ENCODE measurements around the gene MCU.
"Not testable (repeated sequence)": the region's sequence is repeated elsewhere in the genome, so short reads cannot be mapped to it uniquely, and the experiment has no call there.

Gene MCU

GRCh38 chr10:72875250-72876055 lies 183.5 kb downstream of the MCU start:
- Histone ChIP-seq H3K4me3 (no peak overlapping the region), H3K27ac (no peak overlapping the region)

GRCh38 chr10:72879245-72879644 lies 187.3 kb downstream of the MCU start:
- Histone ChIP-seq H3K27ac (no peak overlapping the region), H3K4me3 (no peak overlapping the region)

GRCh38 chr10:72881291-72881690 lies 189.3 kb downstream of the MCU start:
- Histone ChIP-seq H3K4me3 (no peak overlapping the region), H3K27ac (no peak overlapping the region)

- Histone ChIP-seq H3K27ac (no peak overlapping the region), H3K4me3 (no peak overlapping the region)
Observed at GRCh38 chr10:72883861-72884260, 191.9 kb downstream of the MCU start.

DNA sequence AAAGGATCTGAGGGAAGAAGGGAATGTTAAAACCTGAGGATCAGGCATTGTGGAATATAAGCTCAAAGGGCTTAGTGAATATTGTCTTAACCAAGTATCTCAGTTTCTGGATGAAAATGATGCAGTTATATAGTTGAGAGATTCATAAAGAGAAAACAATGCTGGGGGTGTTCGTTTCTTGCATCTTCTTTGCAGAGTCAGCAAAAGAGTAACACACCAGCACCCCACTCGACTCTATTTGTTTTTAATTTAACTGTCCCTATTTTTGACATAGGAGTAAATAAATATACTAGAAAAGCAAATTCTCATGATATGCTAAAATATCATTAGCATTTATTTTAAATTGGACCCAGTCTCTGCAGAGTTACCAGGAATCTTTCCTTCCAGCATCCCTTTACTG lies 194.0 kb downstream of the MCU start:
- Histone ChIP-seq H3K27ac (peak overlapping the region in 3 of 21 experiments; percentile 52 to 74 (median 62)), H3K4me3 (no peak overlapping the region)

DNA sequence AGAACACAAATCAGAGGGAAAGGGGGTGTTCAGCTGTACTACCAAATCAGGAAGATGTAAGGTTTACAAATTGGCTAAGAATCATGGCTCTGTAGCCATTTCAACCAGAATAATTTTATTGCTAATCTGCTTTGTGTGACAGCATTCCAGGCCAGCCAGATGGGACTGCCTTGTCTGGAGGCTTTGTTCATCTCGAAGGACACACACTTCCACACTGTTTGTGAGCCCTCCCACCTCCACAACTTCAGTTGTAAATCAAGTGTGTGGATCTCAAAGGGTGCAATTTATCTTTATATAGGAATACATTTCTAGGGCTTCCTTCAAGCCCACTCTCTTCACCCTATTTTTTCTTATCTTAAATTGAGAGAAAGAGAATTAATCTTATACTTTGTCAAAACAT lies 194.7 kb downstream of the MCU start:
- Histone ChIP-seq H3K27ac (peak overlapping the region in 9 of 21 experiments; percentile 13 to 74 (median 56)), H3K4me3 (peak overlapping the region in 1 of 7 experiments; percentile 16)

- Histone ChIP-seq H3K4me3 (peak overlapping the region in 1 of 7 experiments; percentile 16), H3K27ac (peak overlapping the region in 12 of 21 experiments; percentile 13 to 74 (median 50))
Observed at GRCh38 chr10:72887043-72887442, 195.1 kb downstream of the MCU start.

DNA sequence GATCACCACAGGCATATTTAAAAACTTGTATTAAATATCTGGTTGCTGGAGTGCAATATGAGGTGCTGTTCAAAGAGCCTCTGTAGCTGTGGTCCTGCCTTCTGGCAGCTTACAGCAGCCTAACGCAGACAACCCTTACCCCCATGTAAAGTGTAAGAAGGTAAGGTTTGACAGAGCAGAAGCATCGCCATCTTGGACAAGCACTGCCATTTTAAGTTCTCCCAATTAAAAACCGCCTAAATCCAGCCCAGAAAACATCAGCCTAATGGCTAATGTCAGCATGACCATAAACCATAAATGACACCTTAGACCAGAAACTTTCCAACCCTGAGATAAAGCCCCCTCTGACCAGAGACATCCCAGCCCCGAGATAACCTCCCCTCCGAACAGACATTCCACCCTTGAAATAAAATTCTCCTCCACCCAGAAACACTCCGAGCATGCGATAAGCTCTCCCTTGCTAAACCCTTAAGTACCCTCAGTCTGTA lies 196.3 kb downstream of the MCU start:
- peak overlapping the region in 4 of 21 experiments; percentile 13 to 62 (median 31) for H3K27ac ChIP-seq
- H3K4me3 ChIP-seq, result no peak overlapping the region

GRCh38 chr10:72889391-72889831 lies 197.5 kb downstream of the MCU start:
- H3K4me3 ChIP-seq, result no peak overlapping the region
- no peak overlapping the region for H3K27ac ChIP-seq

- Histone ChIP-seq H3K27ac (no peak overlapping the region), H3K4me3 (no peak overlapping the region)
Observed at GRCh38 chr10:72890086-72890485, 198.1 kb downstream of the MCU start.

DNA sequence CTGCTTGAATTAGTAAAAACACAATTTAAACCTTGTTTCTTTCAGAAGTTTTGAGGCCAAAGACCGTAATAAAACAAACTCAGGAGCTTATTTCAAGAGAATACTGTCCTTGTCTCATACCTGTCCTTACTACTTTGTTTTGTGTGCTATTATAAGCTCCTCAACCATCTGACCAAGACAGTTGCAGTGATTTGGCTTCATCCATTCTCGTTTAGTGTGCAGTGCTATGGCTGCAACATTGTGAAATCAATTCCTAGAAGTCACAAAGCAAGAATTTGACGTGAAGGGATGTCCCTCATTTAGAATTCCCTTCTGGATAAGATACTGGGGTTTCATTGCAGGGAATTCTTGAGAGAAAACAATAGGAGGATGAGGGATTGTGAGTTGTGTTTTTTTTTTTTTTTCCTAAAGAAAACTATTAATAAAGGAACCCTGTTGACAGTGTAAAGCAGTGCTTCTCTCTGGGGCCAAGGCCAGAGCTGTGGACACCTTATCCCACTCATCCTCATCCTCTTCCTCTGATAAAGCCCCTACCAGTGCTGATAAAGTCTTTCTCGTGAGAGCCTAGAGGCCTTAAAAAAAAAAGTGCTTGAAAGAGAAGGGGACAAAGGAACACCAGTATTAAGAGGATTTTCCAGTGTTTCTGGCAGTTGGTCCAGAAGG lies 201.3 kb downstream of the MCU start, which contains the start of gene OIT3:
Gene OIT3, plus strand, starts transcription at position 604 of the 663 bp plus-strand sequence. CDS start 60 bp downstream, outside the sequence.
- H3K27ac ChIP-seq, result no peak within 1 kb of the TSS

DNA sequence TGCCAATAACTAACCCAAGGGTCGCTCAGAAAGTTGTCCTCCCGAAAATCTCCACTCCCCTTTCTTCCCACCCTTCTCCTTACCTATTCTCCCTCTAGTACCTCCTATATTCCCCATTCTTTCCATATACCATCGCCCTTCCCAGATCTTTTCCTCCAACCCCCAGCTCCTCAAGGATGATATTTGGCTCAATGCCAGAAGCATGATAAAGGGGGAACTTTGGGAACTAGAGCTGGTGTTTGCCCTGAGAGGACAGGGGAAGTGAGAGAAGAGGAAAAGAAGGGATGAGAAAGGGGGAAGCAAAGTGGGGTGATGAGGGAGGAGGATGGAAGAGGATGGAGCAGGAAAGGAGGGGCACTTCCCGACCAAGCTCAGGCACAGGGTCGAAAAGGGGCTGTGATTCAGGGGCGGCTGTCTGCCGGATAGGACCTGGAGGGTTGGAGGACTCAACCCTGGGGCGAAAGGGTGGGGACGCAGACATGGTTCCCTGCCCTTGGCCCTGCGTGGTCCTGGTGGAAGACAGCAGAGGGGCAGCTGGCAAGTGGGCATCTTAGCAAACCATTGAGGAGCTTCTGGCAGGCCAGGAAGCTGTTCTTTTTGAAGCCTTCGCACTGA lies 203.4 kb downstream of the MCU start:
- H3K27ac ChIP-seq, result no peak overlapping the region
- H3K4me3 ChIP-seq, result no peak overlapping the region

More for the DNA sequence above, 201.3 kb downstream of the MCU start, which contains the start of gene OIT3:
- no peak within 1 kb of the TSS for H3K4me3 ChIP-seq

DNA sequence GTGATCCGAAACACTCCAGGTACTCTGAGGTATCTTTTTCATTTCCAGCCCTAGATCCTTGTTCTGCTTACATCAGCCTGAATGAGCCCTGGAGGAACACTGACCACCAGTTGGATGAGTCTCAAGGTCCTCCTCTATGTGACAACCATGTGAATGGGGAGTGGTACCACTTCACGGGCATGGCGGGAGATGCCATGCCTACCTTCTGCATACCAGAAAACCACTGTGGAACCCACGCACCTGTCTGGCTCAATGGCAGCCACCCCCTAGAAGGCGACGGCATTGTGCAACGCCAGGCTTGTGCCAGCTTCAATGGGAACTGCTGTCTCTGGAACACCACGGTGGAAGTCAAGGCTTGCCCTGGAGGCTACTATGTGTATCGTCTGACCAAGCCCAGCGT lies 206.7 kb downstream of the MCU start:
- no peak overlapping the region for H3K27ac ChIP-seq
- no peak overlapping the region for H3K4me3 ChIP-seq

DNA sequence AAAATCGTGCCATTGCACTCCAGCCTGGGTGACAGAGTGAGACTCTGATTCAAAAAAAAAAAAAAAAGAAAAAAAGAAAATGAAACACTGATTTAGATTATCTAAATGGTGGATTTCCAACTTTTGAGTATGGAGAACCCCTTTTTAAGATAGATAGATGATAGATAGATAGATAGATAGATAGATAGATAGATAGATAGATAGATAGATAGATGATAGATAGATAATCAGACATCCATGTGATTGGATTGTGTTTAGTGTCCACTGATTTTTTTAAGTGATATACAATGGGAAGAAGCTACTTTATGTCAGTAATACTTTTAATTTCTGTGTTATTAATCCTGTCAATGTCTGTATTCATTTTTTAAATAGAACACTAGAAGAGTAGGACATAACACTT lies 207.6 kb downstream of the MCU start:
- Histone ChIP-seq H3K27ac (no peak overlapping the region), H3K4me3 (no peak overlapping the region)

DNA sequence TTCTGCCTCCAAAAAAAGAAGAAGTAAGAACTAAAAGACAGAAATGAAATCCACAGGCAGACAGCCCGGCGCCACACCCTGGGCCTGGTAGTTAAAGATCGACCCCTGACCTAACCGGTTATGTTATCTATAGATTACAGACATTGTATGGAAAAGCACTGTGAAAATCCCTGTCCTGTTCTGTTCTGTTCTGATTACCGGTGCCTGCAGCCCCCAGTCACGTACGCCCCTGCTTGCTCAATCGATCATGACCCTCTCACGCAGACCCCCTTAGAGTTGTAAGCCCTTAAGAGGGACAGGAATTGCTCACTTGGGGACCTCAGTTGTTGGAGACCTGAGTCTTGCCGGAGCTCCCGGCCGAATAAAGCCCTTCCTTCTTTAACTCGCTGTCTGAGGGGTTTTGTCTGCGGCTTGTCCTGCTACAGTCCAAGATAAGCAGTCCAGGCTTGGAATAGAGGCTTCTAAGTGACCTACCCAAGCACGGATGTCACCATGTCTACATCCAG lies 212.1 kb downstream of the MCU start:
- H3K27ac ChIP-seq, H3K4me3 ChIP-seq: not testable (repeated sequence)

- H3K4me3 ChIP-seq, result no peak overlapping the region
- no peak overlapping the region for H3K27ac ChIP-seq
Observed at GRCh38 chr10:72904806-72905205, 212.9 kb downstream of the MCU start.

DNA sequence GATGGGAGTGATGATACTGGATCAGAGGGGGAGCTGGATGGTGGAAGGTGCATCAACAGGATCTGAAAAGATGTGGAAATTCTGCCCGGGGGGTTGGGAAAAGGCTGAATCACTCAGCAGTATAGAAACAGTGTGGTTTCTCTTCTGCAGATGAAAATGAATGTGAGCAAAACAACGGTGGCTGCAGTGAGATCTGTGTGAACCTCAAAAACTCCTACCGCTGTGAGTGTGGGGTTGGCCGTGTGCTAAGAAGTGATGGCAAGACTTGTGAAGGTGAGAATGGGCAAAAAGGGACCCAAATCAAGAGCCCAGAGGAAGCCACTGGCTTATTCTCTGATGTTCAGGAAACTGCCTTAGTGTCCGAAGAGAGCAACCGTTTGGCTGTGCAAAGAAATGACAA lies 214.5 kb downstream of the MCU start:
- Histone ChIP-seq H3K27ac (no peak overlapping the region), H3K4me3 (no peak overlapping the region)

- Histone ChIP-seq H3K4me3 (no peak overlapping the region), H3K27ac (no peak overlapping the region)
Observed at GRCh38 chr10:72910705-72911104, 218.8 kb downstream of the MCU start.

- Histone ChIP-seq H3K27ac (no peak overlapping the region), H3K4me3 (no peak overlapping the region)
Observed at GRCh38 chr10:72911758-72912157, 219.8 kb downstream of the MCU start.

DNA sequence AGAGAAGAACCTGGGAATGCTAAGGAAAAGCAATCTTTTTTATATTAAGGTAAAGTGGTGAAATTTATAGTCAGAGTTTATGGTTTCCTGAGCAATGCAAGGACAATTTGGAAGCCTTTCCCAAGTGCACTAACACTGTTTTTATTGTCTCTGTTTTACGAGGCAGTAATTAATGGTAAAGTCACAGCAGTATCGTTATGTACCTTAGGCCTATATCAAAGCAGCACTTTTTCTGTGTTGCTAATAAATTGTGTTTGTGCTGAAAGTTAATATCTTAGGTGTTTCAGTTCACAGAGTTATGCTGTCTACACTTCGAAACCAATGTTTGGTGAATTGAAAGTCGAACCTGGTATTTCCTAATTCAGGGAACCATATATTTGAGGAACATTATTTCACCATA lies 220.8 kb downstream of the MCU start:
- H3K27ac ChIP-seq, result no peak overlapping the region
- H3K4me3 ChIP-seq, result no peak overlapping the region

Data from skin epidermis (tissue), 12 donors.